NCI-H446 treated with DMSO at 0.1 percent for 48 hours (cell line): ENCODE measurements around the gene CDC42EP5.
"Not testable (repeated sequence)": the region's sequence is repeated elsewhere in the genome, so short reads cannot be mapped to it uniquely, and the experiment has no call there.

Experiments used
- DNase-seq: peaks from one replicate; lab custom pipeline; 2025; lab: John Stamatoyannopoulos, UW

The CDC42EP5 gene, protein sequence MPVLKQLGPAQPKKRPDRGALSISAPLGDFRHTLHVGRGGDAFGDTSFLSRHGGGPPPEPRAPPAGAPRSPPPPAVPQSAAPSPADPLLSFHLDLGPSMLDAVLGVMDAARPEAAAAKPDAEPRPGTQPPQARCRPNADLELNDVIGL

DNA sequence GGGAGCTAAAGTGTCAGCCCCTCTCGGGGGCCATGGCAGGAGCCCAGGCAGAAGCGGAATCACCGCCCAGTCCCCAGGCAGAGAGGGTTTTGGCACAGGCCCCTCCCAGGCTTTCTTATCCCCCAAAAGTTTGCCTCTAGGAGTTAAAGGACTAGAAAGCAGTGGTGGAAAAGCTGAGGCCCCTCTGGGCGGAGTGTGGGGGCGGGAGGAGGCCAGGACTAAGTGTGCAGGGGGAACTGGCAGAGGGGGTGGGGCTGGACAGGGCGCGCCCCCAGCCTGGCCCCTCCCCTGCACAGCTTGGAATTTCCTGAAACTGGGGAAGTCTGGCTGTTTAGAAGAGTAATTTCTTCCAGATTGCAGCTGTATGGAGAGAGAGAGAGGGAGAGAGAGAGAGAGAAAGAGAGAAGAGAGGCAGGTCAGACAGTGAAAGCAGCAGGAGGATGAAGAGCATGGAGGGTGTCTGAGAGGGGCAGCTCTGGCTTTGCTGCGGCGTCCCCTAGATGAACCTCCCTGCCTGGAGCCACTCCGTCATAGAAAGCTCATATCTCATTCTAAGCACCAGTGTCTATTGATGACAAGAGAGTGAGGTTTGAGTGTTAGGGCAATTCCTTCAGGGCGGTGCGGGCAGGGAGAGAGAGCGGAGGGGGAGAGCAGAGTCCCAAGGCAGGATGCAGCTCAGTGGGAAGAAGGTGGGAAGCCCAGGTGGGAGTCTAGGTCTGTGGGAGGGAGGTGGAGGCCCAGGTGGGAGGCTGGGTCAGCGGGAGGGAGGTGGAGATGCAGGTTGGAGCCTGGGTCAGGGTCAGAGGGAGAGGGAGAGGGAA, at the start of gene CDC42EP5:
Gene CDC42EP5, minus strand, starts transcription at position 226 of the 821 bp plus-strand sequence. CDS start 7,749 bp downstream, outside the sequence.
- no peak for DNase-seq

DNA sequence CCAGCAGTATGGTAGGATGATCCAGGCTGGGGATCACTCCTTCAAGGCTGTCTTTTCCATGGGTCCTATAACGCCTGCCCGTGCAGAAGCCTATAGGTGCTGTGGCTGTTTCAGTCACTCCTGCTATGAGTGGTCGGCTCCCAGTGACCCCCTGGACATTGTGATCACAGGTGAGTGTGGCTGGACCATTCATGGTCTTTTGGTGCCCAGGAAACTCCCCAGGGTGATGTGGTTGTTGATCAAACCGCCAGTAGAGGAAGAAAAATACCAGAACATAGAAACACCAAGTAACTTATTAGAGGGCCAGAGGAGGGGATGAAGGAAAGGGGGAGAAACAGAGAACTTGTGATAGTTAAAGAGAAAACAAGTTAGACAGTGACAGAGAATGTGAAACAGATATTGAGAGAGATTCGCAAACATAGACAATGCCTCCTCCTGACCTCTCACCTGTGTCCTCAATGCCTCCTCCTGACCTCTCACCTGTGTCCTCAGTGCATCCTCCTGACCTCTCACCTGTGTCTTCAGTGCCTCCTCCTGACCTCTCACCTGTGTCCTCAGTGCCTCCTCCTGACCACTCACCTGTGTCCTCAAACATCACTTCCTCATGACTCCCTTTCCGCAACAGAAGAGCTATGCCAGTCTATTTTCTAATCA, 48.9 kb upstream of the CDC42EP5 start:
- DNase-seq: no peak

DNA sequence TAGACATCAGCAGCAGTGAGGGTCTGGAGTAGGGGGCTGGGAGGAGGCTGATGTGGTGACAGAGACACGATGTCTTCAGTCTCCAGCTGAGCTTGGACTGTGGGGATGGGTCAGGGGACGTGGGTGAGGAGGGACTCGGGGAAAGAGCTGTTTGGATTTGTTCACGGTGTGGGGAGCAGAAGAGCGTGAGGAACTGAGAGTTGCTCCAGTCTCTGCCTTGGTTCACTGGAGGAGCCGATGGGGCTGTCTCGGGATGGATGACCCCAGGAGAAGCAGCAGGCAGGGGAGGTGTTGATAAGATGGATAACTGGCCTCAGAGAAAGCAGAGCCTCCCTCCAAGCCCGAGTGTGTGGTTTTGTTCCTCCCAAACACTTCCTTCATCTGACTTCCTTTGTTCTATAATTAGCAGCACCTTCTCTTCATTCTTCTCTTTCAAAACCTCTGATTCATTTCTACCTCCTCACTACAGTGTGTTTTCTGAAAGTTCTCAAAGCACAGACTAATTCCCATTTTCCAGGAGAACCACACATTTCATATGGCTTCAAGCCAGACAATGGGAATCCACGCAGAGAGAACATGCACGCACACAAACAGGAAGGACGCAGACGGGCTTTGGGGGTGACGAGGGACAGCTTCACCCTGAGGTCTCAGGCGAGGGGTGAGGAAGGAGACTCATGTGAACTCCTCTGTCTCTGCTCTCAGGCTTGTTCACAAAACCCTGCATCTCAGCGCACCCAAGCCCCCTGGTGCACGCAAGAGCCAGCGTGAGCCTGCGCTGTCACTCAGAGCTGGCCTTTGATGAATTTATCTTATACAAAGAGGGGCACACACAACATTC, 48.1 kb upstream of the CDC42EP5 start:
- no peak for DNase-seq

DNA sequence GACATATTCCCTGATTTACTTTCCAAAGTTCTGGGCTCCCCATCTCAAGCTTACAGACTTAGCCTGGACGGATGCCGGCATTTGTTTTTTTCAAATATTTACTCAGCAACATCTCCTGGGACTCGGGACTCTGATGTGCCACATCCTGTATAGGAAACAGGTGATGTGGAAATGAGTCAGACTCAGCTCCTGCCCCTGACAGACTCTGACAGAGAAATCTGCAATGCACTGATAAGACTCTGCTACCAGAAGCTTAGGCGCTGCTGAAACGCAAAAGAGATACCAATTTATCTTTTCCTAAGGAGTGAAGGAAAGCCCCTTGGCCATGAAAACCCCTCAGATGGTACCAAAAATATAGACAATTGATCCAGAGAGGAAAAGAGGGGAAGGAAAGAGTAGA, 45.7 kb upstream of the CDC42EP5 start:
- DNase-seq: no peak

DNA sequence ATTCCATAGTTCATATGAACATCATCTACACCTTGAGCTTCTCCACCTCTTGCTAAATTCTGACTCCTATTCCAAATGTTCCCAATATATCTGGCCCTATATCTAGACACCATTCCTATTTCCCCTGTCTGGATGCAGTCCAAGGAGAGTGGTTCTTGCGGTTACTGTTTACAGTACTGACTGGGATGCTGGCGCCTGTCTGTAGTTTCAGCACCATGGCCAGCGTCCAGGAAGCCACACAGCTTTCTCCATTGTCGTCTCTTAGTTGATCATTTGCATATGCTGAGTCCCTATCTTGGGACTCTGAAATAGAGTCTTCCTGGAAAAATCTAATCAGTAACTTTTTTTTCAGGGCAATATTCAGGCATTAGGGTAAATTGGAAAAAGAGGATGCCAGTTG, 44.4 kb upstream of the CDC42EP5 start:
- DNase-seq: no peak

DNA sequence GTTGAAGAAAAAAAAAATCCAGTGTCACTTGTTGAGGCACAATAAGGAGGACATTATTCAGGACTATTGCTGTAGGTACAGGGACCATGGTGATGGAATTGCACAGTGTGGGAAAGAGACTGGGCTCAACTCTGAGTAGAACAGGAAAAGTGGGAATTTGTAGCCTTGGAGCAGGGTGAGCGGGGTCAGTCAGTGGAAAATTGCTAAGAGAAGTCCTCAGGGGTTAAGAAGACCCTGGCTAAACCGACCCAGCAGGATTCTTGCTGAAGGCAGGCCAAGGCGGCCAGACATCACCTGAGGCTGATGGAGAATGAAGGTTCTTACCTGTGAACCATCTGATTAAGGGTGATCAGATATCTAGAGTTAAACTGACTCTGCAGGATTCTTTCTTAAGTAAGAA, 42.1 kb upstream of the CDC42EP5 start:
- no peak for DNase-seq

DNA sequence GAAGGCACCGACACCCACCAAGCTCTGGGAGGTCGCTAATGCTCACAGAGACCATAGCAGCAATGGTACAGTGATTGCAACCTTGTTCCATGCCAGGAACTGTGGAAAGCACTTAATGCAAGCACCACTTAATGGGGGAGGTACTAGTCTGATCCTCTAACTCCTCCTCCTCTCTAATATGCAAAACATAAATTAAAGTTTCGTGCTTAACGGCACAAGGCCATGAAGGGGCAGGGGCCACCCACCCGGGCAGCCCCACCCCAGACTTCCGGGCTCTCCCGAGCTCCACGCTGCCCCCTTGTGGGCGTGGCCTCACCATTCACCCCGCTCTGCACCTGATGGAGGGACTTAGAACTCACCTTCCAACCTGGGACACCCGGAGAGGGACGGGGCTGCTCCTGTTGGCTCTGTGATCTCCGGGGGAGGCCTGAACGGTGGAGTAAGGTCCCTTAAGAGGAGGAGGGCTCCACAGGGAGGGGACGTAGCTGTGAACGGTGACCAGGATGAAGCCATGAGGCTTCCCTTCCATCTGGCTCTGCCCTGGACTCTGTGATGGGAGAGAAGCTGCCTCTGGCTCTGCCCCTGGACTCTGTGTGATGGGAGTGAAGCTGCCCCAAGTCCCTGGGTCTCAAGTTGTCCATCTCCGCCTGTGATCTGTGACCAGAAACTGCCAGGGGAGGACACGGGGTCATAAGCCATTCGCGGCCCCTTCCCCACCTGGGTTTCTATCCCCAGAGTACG, 36.3 kb upstream of the CDC42EP5 start:
- DNase-seq: not testable (repeated sequence)

DNA sequence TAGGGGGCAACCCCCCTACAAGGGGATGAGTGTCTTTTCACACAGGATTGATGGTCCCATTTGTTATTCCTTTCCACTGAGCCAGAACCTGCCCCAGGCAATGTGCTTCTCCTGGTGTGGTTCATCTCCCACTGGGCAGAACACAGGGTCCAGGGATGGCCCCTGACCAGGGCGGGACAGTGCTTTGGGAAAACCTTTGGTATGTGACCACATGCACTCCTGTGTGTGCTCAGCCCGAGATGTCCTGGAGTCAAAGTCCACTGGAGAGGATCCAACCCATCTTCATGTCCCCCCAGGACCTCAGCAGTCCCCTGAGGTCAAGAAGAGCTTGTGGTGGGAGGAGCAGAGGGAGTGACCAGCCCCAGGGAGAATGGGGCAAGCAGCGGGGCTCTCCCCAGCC, 35.4 kb upstream of the CDC42EP5 start:
- DNase-seq: not testable (repeated sequence)

DNA sequence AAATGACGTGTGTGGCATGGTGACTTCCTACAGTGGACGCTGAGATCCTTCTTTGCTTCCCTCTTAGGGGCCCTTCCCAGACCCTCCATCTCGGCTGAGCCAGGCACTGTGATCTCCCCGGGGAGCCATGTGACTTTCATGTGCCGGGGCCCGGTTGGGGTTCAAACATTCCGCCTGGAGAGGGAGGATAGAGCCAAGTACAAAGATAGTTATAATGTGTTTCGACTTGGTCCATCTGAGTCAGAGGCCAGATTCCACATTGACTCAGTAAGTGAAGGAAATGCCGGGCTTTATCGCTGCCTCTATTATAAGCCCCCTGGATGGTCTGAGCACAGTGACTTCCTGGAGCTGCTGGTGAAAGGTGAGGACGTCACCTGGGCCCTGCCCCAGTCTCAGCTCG, 34.7 kb upstream of the CDC42EP5 start:
- no peak for DNase-seq

DNA sequence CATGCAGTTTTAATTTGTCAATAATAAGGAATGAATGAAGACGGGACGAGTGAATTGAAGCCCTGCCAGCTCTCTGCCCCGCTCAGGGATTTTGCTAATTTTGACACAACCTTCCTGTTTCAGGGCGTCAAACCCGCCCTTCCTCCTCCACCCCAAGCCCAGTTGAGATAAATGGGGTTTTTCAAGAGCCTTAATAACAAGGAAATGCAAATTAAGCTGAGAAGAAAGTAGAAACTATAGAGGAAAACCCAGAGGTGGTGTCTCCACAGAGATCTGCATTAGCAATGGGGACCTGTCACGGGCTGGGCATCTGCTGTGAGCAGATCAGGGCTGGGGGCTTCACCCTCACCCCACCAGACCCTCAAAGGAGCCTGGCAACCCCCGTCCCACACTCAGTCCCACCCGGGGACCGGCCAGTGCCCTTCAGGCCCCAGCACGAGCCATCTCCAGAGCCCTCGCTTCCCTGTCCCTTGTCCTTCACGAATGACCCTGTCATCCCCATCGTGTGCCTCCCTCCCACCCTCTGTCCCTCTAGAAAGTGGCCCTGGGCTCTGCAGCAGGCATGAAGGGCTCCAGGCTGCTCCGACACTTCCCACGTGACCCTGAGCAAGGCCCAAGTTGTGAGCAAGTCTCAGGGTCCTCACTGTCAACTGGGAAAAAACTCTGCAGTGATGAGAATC, 34.1 kb upstream of the CDC42EP5 start:
- not testable (repeated sequence) for DNase-seq

DNA sequence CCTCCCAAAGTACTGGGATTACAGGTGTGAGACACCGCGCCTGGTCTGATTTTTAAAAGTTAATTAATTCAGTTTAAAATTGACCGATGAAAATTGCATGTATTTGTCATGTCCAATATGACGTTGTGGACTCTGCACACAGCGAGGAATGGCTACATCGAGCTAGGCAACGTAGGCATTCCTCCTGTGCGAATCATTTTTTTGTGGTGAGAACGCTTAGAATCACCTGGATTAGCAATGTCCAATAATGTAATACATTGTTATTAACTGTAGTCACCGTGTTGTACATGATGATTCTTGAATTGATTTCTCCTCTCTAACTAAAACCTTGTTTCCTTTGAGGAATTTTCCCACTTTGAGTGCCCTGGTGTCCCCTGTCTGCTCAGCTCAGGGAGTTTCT, 33.0 kb upstream of the CDC42EP5 start:
- no peak for DNase-seq

DNA sequence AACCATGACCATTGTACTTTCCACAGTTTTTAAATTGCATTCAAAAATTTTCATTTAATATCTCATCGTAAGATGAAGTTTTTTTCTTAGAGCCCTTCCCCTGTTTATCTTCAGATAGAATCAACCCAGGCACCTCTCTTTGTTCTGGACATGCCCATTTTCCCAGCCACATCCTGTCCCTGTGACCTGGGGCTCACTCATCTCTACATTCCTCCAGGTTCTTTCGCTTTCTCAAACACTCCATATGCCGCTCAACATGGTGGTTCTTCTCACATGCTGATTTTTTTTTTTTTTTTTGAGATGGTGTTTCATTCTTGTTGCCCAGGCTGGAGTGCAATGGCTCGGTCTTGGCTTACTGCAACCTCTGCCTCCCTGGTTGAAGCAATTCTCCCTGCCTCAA, 32.4 kb upstream of the CDC42EP5 start:
- not testable (repeated sequence) for DNase-seq

DNA sequence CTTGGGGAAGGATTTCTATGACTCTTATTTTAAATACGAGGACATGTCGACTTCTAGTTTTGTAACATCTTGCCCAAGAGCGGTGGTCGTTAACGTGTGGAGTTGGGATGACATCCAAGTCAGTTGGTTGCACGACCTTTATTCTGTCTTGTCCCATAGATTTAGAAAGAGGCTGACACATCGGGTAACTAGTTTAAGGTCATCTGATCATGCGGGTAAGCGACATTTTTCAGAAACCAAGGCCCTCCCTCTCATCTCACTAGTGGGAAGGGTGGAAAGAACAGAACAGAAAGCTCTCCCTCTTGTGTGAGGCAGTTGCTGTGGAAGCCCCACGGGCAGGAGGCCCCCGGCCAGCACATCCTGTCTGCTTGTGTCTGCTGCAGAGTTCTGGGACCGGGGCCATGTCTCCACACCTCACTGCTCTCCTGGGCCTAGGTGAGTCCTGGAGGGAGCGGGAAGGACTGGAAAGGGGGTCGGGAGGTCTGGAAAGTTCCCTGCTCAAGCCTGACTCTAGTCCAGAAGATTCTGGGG, 29.5 kb upstream of the CDC42EP5 start, which contains the start of gene LAIR2:
Gene LAIR2, plus strand, starts transcription at position 314 of the 531 bp plus-strand sequence. Its CDS starts 88 bp downstream, at position 402.
- no peak for DNase-seq

DNA sequence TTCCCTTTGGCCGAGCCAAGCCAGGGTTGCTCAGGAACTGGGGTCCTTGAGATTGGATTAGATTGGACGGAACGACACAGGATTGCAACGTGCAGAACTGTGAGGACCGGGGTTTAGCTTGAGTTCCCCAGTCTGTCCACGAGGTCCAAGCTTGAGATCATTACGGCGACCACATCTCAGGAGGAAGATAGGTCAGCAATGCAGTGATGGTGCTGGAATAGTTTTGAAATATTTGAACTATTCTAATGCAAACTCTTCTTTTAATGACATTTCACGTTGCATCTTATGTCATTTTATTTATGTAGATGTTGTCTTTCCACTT, 25.3 kb upstream of the CDC42EP5 start:
- not testable (repeated sequence) for DNase-seq

DNA sequence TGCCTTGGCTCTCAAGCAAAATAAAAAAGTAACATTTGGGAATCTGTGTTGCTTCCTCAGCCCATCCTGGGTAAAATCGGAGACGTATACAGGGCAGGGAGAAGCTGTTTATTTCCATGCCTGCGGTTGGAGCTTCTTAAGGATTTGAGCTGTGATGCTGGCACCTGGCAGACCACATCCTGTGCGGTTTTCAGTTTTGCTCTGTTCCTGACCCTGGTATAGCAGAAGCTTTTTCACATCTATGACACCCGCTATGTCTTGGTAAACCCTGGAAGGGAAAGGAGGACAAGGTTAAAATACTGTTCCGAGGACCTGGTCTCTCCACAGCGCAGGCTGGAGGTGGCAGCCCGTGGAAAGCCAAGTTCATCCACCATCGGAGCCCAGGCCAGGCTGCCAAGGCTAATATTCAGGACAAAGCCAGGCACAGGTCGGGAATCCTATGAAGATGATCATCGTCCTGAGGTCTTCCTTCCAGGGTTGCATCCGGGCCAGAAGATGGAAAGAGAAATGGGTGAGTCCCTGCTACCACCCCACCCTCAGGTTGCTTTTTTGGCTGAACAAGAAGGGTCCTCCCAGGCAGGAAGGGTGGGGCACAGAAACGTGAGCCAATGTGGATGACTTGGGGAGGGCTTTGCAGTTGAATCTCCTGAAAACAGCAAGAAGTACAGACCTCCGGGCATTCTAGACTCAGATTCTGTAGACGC, 24.8 kb upstream of the CDC42EP5 start:
- not testable (repeated sequence) for DNase-seq

DNA sequence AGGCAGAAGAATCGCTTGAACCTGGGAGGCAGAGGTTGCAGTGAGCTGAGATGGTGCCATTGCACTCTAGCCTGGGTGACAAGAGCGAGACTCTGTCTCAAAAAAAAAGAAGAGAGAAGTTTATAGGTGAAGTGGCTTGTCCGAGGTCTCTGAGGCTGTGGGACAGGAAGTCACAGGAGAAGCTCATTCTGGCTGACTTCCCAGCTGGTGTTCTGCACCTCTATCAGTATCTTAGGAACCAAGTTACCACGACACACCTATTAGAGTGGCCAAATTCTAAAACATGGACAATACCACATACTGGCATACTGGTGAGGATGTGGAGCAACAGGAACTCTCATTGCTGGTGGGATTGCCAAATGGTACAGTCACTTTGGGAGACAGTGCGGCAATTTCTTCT, 22.2 kb upstream of the CDC42EP5 start:
- DNase-seq: not testable (repeated sequence)

DNA sequence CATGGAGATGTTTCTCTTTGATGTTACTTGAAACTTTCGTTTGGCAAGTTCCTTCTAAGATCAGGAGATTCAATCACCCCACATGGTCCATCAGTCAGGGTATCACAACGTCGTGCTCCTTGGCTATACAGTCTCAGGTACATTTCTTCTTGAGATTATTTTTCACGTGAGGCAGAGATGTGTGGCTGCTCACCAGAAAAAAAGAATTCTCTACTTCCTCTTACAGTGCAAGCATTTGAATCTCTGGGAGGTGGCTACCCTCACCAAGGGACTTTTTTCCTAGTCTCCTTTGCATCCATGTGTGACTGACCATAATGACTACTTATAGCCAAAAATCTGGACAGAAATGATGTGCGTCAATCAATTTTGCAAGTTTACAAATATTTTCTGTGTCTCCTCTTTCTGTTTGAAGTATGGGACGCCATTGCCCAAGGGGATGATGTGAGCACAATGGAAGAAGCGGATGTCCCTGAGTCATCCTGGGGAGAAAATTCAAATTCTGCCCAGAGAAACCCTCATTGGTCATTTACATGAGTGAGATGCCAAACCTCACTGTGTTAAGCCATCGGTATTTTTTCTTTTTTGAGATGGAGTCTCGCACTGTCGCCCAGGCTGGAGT, 21.0 kb upstream of the CDC42EP5 start:
- DNase-seq: no peak

DNA sequence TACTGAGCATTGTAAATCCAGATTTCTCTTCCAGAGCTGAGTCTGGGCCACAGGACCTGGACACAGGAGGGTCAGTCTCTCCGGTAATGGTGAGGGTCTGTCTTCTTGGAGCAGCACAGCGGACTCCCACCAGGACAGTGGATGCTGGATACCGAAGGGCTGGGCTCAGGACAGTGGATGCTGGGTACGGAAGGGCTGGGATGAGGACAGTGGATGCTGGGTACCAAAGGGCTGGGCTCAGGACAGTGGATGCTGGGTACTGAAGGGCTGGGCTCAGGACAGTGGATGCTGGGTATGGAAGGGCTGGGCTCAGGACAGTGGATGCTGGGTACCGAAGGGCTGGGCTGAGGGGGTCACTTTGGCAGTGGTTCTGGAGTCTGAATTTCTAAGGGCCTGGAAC, 20.0 kb upstream of the CDC42EP5 start:
- not testable (repeated sequence) for DNase-seq

DNA sequence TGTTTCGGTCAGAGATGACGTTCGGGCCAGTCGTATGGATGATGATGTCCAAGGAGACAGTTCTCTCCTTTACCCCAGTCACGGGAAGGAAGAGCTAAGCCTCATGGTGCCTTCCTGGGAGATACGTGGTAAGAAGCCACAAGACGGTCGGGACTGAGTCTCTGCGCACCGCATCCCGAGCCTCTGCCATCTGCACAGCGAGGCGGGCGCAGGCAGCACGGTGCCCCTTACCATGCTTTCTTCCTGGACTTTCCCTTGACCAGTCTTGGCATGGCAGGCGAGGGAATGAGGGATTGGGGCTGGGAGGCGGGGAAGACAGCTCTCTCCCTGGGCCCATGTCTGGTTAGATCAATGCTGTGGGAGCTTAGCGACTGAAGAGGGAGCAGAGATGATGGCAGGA, 19.5 kb upstream of the CDC42EP5 start:
- DNase-seq: no peak

DNA sequence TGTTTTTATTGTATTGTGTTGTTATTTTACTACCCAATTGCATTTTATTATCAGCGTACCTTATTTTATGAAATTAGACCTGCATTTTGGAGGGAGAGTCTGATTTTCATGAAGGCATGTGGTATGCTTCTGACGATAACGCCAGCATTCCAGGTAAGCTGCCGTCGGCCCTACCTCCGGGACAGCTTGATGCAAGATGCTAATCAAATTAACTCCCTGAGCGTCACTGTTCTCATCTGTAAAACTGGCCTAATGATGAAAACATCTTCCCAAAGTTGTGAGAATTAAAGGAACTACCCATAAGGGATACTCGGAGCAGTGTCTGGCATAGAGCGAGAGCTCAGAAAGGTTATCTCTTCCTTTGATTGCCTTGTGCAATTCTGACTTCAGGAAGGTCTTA, 16.7 kb upstream of the CDC42EP5 start:
- no peak for DNase-seq
